Choroid plexus epithelial cell (primary cell): ENCODE measurements around the gene RPL7A.

ENCODE experiments used
- DNase-seq: peaks from one replicate; pipeline ENCODE4 v3.0.0-alpha.2; 2010; ENCODE audit warnings: low read depth
- H3K4me3 ChIP-seq: 2 replicates; pipeline ENCODE4 v1.5.1; 2011; ENCODE audit warnings: low read depth, mild to moderate bottlenecking, control low read depth, low read length, moderate library complexity
- TF ChIP-seq, protein P1 (sequence below): conservative IDR thresholded peaks from 2 replicates; pipeline ENCODE4 v1.5.1; 2011; ENCODE audit warnings: low read depth, mild to moderate bottlenecking, control low read depth, inconsistent platforms, low read length, moderate library complexity

RPL7A gene

DNA sequence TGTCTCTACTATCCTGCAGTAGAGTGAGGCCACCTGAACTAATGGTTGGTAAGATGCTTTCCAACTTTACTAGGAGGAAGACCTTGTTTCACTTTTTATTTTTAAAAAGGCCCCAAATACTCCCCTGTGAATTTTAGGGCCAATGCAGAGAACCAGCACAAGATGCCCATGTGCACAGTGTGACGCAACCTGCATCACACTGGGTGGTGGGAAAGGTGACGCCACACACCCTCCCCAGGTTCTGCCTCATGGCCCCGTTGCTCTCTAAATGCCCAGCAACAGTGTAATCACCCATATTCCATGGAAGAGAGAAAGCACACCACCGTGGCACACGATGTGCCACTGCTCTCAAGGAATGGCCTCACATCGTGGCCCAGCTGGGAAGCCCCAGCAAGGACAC is 21.4 kb downstream of the RPL7A start:
- H3K4me3 ChIP-seq, result no peak overlapping the region
- TF ChIP-seq, protein P1, sequence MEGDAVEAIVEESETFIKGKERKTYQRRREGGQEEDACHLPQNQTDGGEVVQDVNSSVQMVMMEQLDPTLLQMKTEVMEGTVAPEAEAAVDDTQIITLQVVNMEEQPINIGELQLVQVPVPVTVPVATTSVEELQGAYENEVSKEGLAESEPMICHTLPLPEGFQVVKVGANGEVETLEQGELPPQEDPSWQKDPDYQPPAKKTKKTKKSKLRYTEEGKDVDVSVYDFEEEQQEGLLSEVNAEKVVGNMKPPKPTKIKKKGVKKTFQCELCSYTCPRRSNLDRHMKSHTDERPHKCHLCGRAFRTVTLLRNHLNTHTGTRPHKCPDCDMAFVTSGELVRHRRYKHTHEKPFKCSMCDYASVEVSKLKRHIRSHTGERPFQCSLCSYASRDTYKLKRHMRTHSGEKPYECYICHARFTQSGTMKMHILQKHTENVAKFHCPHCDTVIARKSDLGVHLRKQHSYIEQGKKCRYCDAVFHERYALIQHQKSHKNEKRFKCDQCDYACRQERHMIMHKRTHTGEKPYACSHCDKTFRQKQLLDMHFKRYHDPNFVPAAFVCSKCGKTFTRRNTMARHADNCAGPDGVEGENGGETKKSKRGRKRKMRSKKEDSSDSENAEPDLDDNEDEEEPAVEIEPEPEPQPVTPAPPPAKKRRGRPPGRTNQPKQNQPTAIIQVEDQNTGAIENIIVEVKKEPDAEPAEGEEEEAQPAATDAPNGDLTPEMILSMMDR, result no peak
- DNase-seq, result no peak

DNA sequence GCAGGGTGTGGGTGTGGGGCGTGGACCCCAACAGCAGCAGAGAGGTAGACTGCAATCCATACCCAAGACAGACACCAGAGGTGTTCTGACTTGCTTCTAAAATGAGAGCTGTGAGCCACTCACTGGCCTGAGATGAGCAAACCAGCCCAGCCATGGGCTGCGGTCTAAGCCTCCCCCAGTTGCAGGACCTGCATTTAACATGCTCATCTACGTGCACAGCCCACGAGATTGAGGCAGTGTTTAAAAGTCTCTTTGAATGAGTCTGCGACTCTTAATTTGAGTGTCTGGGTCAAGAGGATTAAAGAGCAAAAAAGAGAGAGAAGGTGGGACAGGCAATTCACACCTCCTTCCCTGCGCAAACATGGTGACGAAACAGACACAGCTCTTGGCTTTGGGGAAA is 21.9 kb downstream of the RPL7A start:
- no peak overlapping the region for H3K4me3 ChIP-seq
- TF ChIP-seq, protein P1, result no peak
- no peak for DNase-seq

DNA sequence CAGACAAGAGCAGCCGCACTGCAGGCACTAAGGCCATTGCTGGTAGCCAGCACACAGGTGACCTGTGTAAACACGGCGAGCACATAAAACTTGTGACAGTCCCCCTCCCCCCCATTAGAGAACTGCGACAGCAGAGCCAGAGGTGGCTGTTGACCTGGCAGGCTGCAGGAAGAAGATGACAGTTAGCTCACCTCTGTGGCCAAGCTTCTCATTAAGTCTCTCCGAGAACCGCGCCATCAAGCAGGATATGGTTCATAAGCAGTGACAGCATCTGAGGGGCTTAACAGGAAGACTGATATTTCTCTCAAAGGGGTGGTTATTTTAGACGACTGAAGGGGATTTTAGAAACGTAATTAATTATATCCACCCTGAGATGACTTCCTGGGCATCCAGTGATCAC is 22.7 kb downstream of the RPL7A start:
- H3K4me3 ChIP-seq, result no peak overlapping the region
- DNase-seq, result no peak
- TF ChIP-seq, protein P1, result no peak

DNA sequence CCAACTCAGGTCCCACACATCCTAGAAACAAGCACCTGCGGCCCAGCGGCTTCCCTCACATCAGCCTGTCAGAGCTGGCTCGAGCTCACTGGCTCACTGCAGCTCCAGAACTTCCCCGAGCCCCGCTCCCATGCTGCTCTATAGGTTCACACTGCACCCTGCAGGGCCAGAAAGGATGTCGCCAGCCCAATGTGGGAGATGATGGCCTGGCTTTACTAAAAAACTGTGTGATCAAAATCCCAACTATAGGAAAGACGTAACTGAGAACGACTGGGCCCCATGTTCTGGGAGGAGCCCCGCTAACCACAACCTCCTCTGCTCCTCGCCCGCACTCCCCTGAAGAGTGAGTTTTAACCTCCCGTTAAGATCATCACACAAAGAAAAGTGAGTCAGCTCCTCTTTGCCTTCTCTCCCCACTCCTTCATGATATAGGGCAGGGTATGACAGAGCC is 23.3 kb downstream of the RPL7A start:
- DNase-seq, result peak; percentile 58
- TF ChIP-seq, protein P1, result peak; percentile 23
- no peak overlapping the region for H3K4me3 ChIP-seq

DNA sequence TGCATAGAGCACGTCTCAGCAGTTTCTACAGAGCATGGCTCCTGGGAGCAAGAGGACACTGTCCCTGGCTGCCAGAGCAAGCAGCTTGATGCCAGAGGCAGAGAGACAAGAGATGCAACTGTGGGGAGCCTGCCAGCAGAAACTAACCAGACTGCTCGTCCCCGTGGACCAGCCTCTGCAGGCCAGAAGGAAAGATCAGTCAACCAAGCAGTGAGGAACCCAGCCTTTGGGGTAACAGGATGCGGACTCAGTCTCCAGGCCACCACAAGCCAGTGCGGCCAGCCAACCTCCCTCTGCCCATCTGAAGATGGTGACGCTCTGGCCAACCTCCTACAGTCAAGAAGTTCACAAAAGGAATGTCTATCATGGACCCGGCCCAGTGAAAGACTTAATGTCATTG is 24.1 kb downstream of the RPL7A start:
- no peak overlapping the region for H3K4me3 ChIP-seq
- no peak for DNase-seq
- TF ChIP-seq, protein P1, result no peak

DNA sequence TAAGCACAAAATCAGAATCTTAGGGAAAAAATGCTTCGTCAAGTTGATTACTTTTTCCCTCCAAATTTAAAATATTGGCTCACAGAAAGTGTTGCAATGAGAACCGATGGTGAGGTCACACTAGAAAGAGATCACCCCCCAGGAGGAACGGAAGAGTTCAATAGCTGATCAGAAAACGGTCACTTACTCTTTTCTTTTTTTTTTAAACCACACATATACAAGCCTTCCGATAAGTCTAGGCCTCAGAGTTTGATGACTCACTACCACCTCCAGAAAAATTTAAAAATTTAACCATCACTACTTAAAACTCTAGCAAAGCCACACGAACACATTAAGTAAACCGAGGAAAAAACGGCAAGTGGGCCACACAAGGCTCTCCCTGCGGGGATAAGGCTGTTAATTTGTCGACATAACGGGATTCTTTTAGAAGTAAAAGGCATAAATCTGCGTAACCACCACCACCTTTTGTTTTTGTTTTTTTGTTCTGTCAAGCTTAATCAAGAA is 26.6 kb downstream of the RPL7A start:
- peak overlapping the region; percentile 83 for H3K4me3 ChIP-seq
- TF ChIP-seq, protein P1, result no peak
- peak; percentile 72 for DNase-seq

DNA sequence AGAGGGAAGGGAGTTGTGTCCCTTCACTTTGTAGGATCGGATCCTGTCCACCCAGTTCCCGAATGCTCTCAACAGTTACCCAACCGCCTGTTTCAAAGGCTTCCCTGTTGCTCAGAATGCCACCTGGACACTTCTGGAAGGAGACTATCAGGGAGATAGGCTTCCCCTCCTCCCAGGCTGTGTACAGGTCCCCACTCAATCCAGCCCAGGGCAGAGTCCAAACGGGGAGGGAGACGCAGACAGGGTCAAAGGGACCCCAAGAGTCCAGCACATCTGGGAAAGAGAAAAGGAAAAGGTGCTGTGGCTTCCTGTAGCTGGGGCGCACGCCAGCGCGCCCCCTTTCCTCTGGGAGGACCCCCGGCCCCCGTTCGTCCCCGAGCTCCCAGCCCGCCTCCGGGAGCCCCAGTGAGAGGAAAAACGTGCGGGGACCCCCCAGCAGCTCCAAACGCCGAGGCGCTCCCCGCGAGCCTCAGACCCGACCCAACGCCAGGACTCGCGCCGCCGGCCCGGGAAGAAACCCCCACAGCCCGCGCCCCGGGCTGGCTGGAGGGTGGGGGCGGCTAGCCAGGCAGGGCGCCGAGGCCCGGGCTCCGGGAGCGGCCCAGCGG is 27.2 kb downstream of the RPL7A start:
- DNase-seq, result peak; percentile 51
- TF ChIP-seq, protein P1, result no peak
- peak overlapping the region; percentile 83 for H3K4me3 ChIP-seq
